ENCODE data around the gene ETNK2. TPM values are rescaled to one million over a fixed set of nuclear protein-coding genes. Genes with fewer than 3 reads are reported as not detected.

The ETNK2 gene
- total and polyA plus RNA-seq, 2 of the 13 experiments (the other 11 are each of a cell fraction or from before 2014, with no cell fraction given) = 15.5 to 42.8 TPM

DNA sequence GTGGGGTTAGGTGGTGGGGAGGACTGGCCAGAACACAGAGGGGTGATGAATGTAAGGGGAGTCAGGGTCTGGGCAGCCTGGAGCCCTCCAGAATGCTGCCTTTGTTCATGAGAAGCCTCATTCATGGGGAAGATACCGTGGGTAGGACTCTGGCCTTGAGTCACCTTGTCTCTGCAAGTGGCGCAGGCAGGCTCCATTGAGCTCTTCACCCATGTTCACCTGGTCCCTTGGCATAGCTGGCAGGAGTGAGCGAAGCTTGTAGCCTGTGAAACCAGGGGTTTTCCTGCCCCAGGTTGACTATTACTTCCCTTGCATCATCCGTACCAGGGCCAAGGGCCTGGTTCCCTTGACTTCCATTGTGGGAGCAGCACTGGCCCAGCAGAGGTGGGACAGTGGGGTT, 53.2 kb downstream of the ETNK2 start:
- no peak overlapping the region for H3K4me2 ChIP-seq (ENCODE audit: low read depth, low read length)
- intact Hi-C loops (cut with micrococcal nuclease; ENCODE audit: unreplicated experiment) (no loop called here), in situ Hi-C loops (cut with HindIII; ENCODE audit: extremely low pct_ligation_motif_present, low pct_unique_long_range_greater_than_20kb) (no loop called here)
- H3K4me3 ChIP-seq (replicated peaks in 1 of 3; ENCODE audit: insufficient read depth in 1 of 3, low read depth in 2 of 3, low read length in 3 of 3) = no peak overlapping the region
- no peak overlapping the region for H3K9ac ChIP-seq (ENCODE audit: insufficient read depth, low read depth, low read length)
- 0 out of 2 replicates have a peak, but pooled peaks have one; percentile 50 for TF ChIP-seq HNRNPL (IDR thresholded peaks at IDR 0.05; ENCODE audit: low read depth, low read length)
- TF ChIP-seq, protein P1, sequence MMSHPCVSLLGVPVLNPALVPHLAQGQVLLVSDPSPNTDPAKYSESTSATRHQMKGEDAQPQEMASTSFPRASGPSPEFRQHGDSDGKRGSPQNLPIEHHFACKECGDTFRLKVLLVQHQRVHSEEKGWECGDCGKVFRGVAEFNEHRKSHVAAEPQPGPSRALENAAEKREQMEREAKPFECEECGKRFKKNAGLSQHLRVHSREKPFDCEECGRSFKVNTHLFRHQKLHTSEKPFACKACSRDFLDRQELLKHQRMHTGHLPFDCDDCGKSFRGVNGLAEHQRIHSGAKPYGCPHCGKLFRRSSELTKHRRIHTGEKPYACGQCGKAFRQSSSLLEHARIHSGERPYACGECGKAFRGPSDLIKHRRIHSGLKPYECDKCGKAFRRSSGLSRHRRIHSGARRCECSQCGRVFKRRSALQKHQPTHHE (CRISPR knock-in tag; IDR thresholded peaks at IDR 0.05; ENCODE audit: borderline replicate concordance) = no peak
- ChIA-PET POLR2A (interaction anchor here (0.7 kb wide), 1 partner anchor 247 kb away, joined by 3 read pairs; no protein-coding TSS in a partner anchor), CTCF (ENCODE audit: low intra/inter-chr PET ratio, low total read pairs) (no interaction called here)
- 94% methylated on average over 2 of the region's 4 CpGs for WGBS (ENCODE audit: low lambda C conversion rate)
- no peaks in the 10 kb centered on the region for H3K9me3 ChIP-seq (ENCODE audit: low read length)
- FAIRE-seq (no peak), DNase-seq (ENCODE audit: low spot score) (no peak), ATAC-seq (no peak)
- peak overlapping the region; percentile 27 for H3K27ac ChIP-seq (ENCODE audit: extremely low read length, insufficient read depth, low read length)
- H4K20me1 ChIP-seq (ENCODE audit: insufficient read depth, low read length) = 0 out of 2 replicates have a peak, but pooled peaks cover 2% of the 10 kb centered on the region
- no peaks in the 10 kb centered on the region for H3K36me3 ChIP-seq (replicated peaks in 1 of 2; ENCODE audit: control insufficient read depth in 1 of 2, insufficient read depth in 2 of 2, low read length in 2 of 2)
- peaks cover 86% of the 10 kb centered on the region for H3K79me2 ChIP-seq (ENCODE audit: insufficient read depth, low read length)
- BruUV-seq (replicated peaks) = no TSS peak
- no peaks in the 10 kb centered on the region for H3K27me3 ChIP-seq (ENCODE audit: control insufficient read depth in 1 of 2, insufficient read depth in 2 of 2, low read length in 2 of 2)
- no peak overlapping the region for H2AFZ ChIP-seq (ENCODE audit: low read length)
- peaks cover 91% of the 10 kb centered on the region for H3K4me1 ChIP-seq (ENCODE audit: insufficient read depth, low read length)

DNA sequence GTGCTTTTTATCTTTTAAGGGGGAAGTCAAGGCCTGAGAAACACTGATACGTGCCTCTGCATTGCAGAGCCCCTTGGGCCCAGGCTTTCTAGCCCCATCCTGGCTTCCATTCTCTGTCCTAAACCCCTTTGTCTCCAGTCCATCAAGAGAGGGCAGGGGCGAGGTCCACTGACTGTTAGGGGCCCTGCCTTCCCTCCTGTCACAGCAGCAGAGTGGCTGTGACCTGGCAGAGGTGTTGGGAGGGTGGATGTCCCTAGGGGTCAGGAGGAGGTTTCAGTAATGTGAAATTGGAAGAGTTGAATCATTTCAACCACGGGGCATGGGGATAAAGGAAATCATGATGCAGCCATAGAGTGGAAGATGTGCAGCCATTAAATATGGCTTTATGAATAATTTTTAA, 54.9 kb downstream of the ETNK2 start:
- intact Hi-C loops (cut with micrococcal nuclease; ENCODE audit: unreplicated experiment) = no loop called here
- Histone ChIP-seq H3K27ac (ENCODE audit: extremely low read length, insufficient read depth, low read length) (no peak overlapping the region), H3K9me3 (ENCODE audit: low read length) (no peaks in the 10 kb centered on the region), H3K4me3 (replicated peaks in 1 of 3; ENCODE audit: insufficient read depth in 1 of 3, low read depth in 2 of 3, low read length in 3 of 3) (no peak overlapping the region), H3K27me3 (ENCODE audit: control insufficient read depth in 1 of 2, insufficient read depth in 2 of 2, low read length in 2 of 2) (no peaks in the 10 kb centered on the region), H4K20me1 (ENCODE audit: insufficient read depth, low read length) (0 out of 2 replicates have a peak, but pooled peaks cover 2% of the 10 kb centered on the region), H3K4me1 (ENCODE audit: insufficient read depth, low read length) (peaks cover 91% of the 10 kb centered on the region), H3K4me2 (ENCODE audit: low read depth, low read length) (peak overlapping the region; percentile 28; the same call in 1 of the 2 replicates), H3K9ac (ENCODE audit: insufficient read depth, low read depth, low read length) (no peak overlapping the region), H2AFZ (ENCODE audit: low read length) (no peak overlapping the region), H3K36me3 (replicated peaks in 1 of 2; ENCODE audit: control insufficient read depth in 1 of 2, insufficient read depth in 2 of 2, low read length in 2 of 2) (no peaks in the 10 kb centered on the region; a peak in 1 of 5 replicates), H3K79me2 (ENCODE audit: insufficient read depth, low read length) (peaks cover 86% of the 10 kb centered on the region)
- ChIA-PET POLR2A (no interaction called here), CTCF (ENCODE audit: low intra/inter-chr PET ratio, low total read pairs) (no interaction called here)
- no peak for FAIRE-seq
- DNase-seq (ENCODE audit: low spot score) = no peak
- in situ Hi-C loops (cut with HindIII; ENCODE audit: extremely low pct_ligation_motif_present, low pct_unique_long_range_greater_than_20kb) = no loop called here
- ATAC-seq = 0 out of 3 replicates have a peak, but pooled peaks have one; percentile 10
- 45% methylated on average over 3 of the region's 3 CpGs for WGBS (ENCODE audit: low lambda C conversion rate)
- no TSS peak for BruUV-seq (replicated peaks)
- TF ChIP-seq SAP130 (CRISPR knock-in tag; IDR thresholded peaks at IDR 0.05; ENCODE audit: low read depth) (peak; percentile 32; the same call in 1 of the 2 replicates), SMAD1 (CRISPR knock-in tag; IDR thresholded peaks at IDR 0.05; ENCODE audit: borderline replicate concordance, low read depth) (no peak), SAFB2 (CRISPR knock-in tag; IDR thresholded peaks at IDR 0.05; ENCODE audit: borderline replicate concordance, low read depth) (no peak), HNF4G (IDR thresholded peaks at IDR 0.05; ENCODE audit: borderline replicate concordance, low read depth, low read length) (peak; percentile 42; the same call in 1 of the 2 replicates), HNF4G (CRISPR knock-in tag; IDR thresholded peaks at IDR 0.05; ENCODE audit: borderline replicate concordance, low read depth) (no peak), ZNF256 (CRISPR knock-in tag; conservative IDR thresholded peaks at IDR 0.05) (no peak)
- TF ChIP-seq, protein P2, sequence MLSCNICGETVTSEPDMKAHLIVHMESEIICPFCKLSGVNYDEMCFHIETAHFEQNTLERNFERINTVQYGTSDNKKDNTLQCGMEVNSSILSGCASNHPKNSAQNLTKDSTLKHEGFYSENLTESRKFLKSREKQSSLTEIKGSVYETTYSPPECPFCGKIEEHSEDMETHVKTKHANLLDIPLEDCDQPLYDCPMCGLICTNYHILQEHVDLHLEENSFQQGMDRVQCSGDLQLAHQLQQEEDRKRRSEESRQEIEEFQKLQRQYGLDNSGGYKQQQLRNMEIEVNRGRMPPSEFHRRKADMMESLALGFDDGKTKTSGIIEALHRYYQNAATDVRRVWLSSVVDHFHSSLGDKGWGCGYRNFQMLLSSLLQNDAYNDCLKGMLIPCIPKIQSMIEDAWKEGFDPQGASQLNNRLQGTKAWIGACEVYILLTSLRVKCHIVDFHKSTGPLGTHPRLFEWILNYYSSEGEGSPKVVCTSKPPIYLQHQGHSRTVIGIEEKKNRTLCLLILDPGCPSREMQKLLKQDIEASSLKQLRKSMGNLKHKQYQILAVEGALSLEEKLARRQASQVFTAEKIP (CRISPR knock-in tag; IDR thresholded peaks at IDR 0.05; ENCODE audit: borderline replicate concordance) = no peak
- TF ChIP-seq, protein P3, sequence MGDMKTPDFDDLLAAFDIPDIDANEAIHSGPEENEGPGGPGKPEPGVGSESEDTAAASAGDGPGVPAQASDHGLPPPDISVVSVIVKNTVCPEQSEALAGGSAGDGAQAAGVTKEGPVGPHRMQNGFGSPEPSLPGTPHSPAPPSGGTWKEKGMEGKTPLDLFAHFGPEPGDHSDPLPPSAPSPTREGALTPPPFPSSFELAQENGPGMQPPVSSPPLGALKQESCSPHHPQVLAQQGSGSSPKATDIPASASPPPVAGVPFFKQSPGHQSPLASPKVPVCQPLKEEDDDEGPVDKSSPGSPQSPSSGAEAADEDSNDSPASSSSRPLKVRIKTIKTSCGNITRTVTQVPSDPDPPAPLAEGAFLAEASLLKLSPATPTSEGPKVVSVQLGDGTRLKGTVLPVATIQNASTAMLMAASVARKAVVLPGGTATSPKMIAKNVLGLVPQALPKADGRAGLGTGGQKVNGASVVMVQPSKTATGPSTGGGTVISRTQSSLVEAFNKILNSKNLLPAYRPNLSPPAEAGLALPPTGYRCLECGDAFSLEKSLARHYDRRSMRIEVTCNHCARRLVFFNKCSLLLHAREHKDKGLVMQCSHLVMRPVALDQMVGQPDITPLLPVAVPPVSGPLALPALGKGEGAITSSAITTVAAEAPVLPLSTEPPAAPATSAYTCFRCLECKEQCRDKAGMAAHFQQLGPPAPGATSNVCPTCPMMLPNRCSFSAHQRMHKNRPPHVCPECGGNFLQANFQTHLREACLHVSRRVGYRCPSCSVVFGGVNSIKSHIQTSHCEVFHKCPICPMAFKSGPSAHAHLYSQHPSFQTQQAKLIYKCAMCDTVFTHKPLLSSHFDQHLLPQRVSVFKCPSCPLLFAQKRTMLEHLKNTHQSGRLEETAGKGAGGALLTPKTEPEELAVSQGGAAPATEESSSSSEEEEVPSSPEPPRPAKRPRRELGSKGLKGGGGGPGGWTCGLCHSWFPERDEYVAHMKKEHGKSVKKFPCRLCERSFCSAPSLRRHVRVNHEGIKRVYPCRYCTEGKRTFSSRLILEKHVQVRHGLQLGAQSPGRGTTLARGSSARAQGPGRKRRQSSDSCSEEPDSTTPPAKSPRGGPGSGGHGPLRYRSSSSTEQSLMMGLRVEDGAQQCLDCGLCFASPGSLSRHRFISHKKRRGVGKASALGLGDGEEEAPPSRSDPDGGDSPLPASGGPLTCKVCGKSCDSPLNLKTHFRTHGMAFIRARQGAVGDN (CRISPR knock-in tag; IDR thresholded peaks at IDR 0.05) = 0 out of 2 replicates have a peak, but pooled peaks have one; percentile 13
